H9 (cell line): ENCODE measurements around the gene CEP63. TPM values are rescaled to one million over a fixed set of nuclear protein-coding genes. Genes with fewer than 3 reads are reported as not detected.

Experiments used
- DNase-seq: peaks from one replicate; pipeline ENCODE4 v3.0.0-alpha.2; 2017
- H2AFZ ChIP-seq: one replicate; pipeline ENCODE4 v1.6.1; 2013; ENCODE audit warnings: mild to moderate bottlenecking, low read length, control low read depth, moderate library complexity
- H2AK5ac ChIP-seq: 2 replicates; pipeline ENCODE4 v1.6.1; 2013; ENCODE audit warnings: low read length, control low read depth, mixed read lengths; ENCODE audit not compliant: insufficient read length
- H2BK120ac ChIP-seq: one replicate; pipeline ENCODE4 v1.6.1; 2013; ENCODE audit warnings: low read depth, mild to moderate bottlenecking, low read length, control low read depth, inconsistent platforms; ENCODE audit not compliant: poor library complexity, severe bottlenecking
- H2BK12ac ChIP-seq: 2 replicates; pipeline ENCODE4 v1.6.1; 2013; ENCODE audit warnings: low read length, control low read depth, mixed read lengths, low read depth; ENCODE audit not compliant: insufficient read length
- H2BK15ac ChIP-seq: 2 replicates; pipeline ENCODE4 v1.6.1; 2013; ENCODE audit warnings: low read depth, low read length, control low read depth
- H2BK20ac ChIP-seq: one replicate; pipeline ENCODE4 v1.6.1; 2013; ENCODE audit warnings: low read depth, mild to moderate bottlenecking, low read length, control low read depth, inconsistent platforms; ENCODE audit not compliant: poor library complexity, severe bottlenecking
- H2BK5ac ChIP-seq: 2 replicates; pipeline ENCODE4 v1.6.1; 2013; ENCODE audit warnings: low read length, control low read depth, mixed read lengths; ENCODE audit not compliant: insufficient read length
- H3K14ac ChIP-seq: 2 replicates; pipeline ENCODE4 v1.6.1; 2013; ENCODE audit warnings: low read length, control low read depth; ENCODE audit not compliant: insufficient read depth
- H3K18ac ChIP-seq: 2 replicates; pipeline ENCODE4 v1.6.1; 2013; ENCODE audit warnings: low read depth, mild to moderate bottlenecking, mixed read lengths, low read length, control low read depth; ENCODE audit not compliant: insufficient read length
- H3K23ac ChIP-seq: 2 replicates; pipeline ENCODE4 v1.6.1; 2013; ENCODE audit warnings: low read length, control low read depth, mixed read lengths, low read depth; ENCODE audit not compliant: insufficient read length
- H3K23me2 ChIP-seq: 2 replicates; pipeline ENCODE4 v1.6.1; 2013; ENCODE audit warnings: low read depth, mild to moderate bottlenecking, mixed read lengths, low read length, control low read depth; ENCODE audit not compliant: insufficient read length, poor library complexity, severe bottlenecking
- H3K27ac ChIP-seq: 2 replicates; pipeline ENCODE4 v1.5.1; 2013; ENCODE audit warnings: low read length, control low read depth, mixed read lengths, low read depth; ENCODE audit not compliant: insufficient read length
- H3K27me3 ChIP-seq: 2 replicates; pipeline ENCODE4 v1.6.1; 2013; ENCODE audit warnings: low read length, control low read depth, inconsistent platforms; ENCODE audit not compliant: insufficient read depth
- H3K4ac ChIP-seq: 2 replicates; pipeline ENCODE4 v1.6.1; 2013; ENCODE audit warnings: low read depth, mild to moderate bottlenecking, control low read depth, inconsistent platforms, low read length, moderate library complexity
- H3K4me1 ChIP-seq: 2 replicates; pipeline ENCODE4 v1.6.1; 2013; ENCODE audit warnings: low read length, control low read depth, inconsistent platforms; ENCODE audit not compliant: insufficient read depth
- H3K4me2 ChIP-seq: 2 replicates; pipeline ENCODE4 v1.6.1; 2013; ENCODE audit warnings: low read length, control low read depth, mixed read lengths; ENCODE audit not compliant: insufficient read length, insufficient read depth
- H3K56ac ChIP-seq: 2 replicates; pipeline ENCODE4 v1.6.1; 2013; ENCODE audit warnings: low read depth, mild to moderate bottlenecking, mixed read lengths, low read length, control low read depth; ENCODE audit not compliant: insufficient read length
- H3K79me1 ChIP-seq: 2 replicates; pipeline ENCODE4 v1.6.1; 2013; ENCODE audit warnings: low read depth, mild to moderate bottlenecking, moderate library complexity, low read length, control low read depth, inconsistent platforms; ENCODE audit not compliant: insufficient read depth, poor library complexity, severe bottlenecking
- H3K79me2 ChIP-seq: 2 replicates; pipeline ENCODE4 v1.6.1; 2013; ENCODE audit warnings: low read length, control low read depth, inconsistent platforms; ENCODE audit not compliant: insufficient read depth
- H3K9ac ChIP-seq: 2 replicates; pipeline ENCODE4 v1.6.1; 2013; ENCODE audit warnings: low read length, control low read depth, mixed read lengths; ENCODE audit not compliant: insufficient read length; ENCODE audit errors: extremely low read depth
- H3K9me3 ChIP-seq: one replicate; pipeline ENCODE4 v1.6.1; 2013; ENCODE audit warnings: low read depth, low read length, inconsistent platforms; ENCODE audit not compliant: control insufficient read depth
- H3T11ph ChIP-seq: one replicate; pipeline ENCODE4 v1.6.1; 2013; ENCODE audit warnings: mild to moderate bottlenecking, low read length, control low read depth, inconsistent platforms
- H4K20me1 ChIP-seq: one replicate; pipeline ENCODE4 v1.6.1; 2013; ENCODE audit not compliant: control insufficient read depth, insufficient read length, insufficient read depth
- H4K5ac ChIP-seq: 2 replicates; pipeline ENCODE4 v1.6.1; 2013; ENCODE audit warnings: low read depth, mild to moderate bottlenecking, mixed read lengths, low read length, control low read depth; ENCODE audit not compliant: insufficient read length
- H4K8ac ChIP-seq: replicated peaks from 2 replicates; pipeline ENCODE4 v1.6.1; 2013; ENCODE audit warnings: low read length, control low read depth, mixed read lengths, low read depth; ENCODE audit not compliant: insufficient read length
- H4K91ac ChIP-seq: 2 replicates; pipeline ENCODE4 v1.6.1; 2013; ENCODE audit warnings: low read depth, mild to moderate bottlenecking, moderate library complexity, mixed read lengths, low read length, control low read depth; ENCODE audit not compliant: insufficient read length
- H3K27ac Mint-ChIP-seq, 3 experiments: 2 replicates in 2 of 3; 3 replicates in 1 of 3; pipeline ENCODE4 v1.8.0; 2020 to 2021; ENCODE audit warnings: mixed read lengths in 3 of 3, mild to moderate bottlenecking in 1 of 3, moderate library complexity in 1 of 3
- H3K27me3 Mint-ChIP-seq: 2 replicates; pipeline ENCODE4 v1.8.0; 2021; ENCODE audit warnings: low read depth, mild to moderate bottlenecking, moderate library complexity, mixed read lengths
- H3K36me3 Mint-ChIP-seq, 3 experiments: 2 replicates in 2 of 3; 3 replicates in 1 of 3; pipeline ENCODE4 v1.8.0; 2020 to 2021; ENCODE audit warnings: low read depth in 3 of 3, mixed read lengths in 3 of 3; ENCODE audit not compliant: insufficient read depth in 1 of 3
- H3K4me1 Mint-ChIP-seq, 2 experiments: 2 replicates each; pipeline ENCODE4 v1.8.0; 2020; ENCODE audit warnings: mixed read lengths in 2 of 2
- H3K4me3 Mint-ChIP-seq, 2 experiments: 2 replicates in 1 of 2; 3 replicates in 1 of 2; pipeline ENCODE4 v1.8.0; 2020 to 2021; ENCODE audit warnings: mild to moderate bottlenecking in 2 of 2, mixed read lengths in 2 of 2, moderate library complexity in 1 of 2
- H3K9me3 Mint-ChIP-seq, 2 experiments: 2 replicates in 1 of 2; 3 replicates in 1 of 2; pipeline ENCODE4 v1.8.0; 2020; ENCODE audit warnings: mild to moderate bottlenecking in 2 of 2, mixed read lengths in 2 of 2, moderate library complexity in 1 of 2
- WGBS: extraction: QIAGEN DNeasy Blood & Tissue Kit; methylation state at CpG from one replicate; pipeline ENCODE4 v1.1.7; 2013; ENCODE audit warnings: missing lambda C conversion rate, low lambda C conversion rate, mixed read lengths; ENCODE audit not compliant: insufficient read length; ENCODE audit errors: extremely low coverage; 5-methylcytosine and 5-hydroxymethylcytosine counted together
- total RNA-seq: library from RNA; stranded (reverse); gene quantifications from 2 replicates; pipeline ENCODE4 v1.2.1, GENCODE V29; 2021
- TF ChIP-seq, protein P1 (sequence below): fragments of 200-600 bp; sonication (generic); conservative IDR thresholded peaks from 3 replicates; pipeline ENCODE4 v1.8.0; 2021; ENCODE audit warnings: antibody characterized with exemption, mild to moderate bottlenecking

CEP63 gene
- total RNA-seq, 1 experiment from 2014 or later: 16.2 TPM

DNA sequence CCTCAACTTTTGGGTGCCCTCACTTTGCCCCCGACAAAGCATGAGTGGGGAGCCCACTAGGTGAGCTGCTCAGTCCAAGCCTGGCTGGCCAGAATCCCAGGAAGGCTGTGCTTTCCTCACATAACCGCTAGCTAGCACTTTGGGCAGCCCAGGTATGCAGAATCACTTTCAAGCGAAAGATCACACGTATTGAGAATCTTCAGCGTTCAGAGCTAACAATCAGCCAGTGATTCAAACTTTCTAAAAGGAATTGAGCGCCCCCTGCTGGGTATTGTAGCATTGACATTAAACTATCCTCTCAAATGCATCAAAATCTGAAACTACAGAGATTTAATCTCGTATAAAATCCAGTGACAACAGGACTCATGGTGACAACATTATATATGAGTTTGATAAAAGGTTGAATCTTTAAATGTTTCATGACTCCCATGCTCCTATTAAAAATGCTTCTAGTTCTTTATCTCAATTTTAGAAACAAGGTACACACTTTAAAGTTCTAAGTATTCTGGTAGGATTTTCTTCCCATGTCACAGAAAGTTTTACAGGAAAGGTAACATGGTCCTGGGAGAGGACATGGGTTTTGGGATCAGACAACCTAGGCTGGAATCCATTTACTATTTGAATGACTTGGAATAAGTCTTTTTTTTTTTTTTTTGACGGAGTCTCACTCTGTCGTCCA, 11.8 kb upstream of the CEP63 start:
- Histone ChIP-seq H4K5ac (no peak overlapping the region), H3K79me2 (no peaks in the 10 kb centered on the region), H2BK120ac (no peak overlapping the region), H2BK12ac (peak overlapping the region; percentile 1), H3K4ac (no peak overlapping the region), H3K27me3 (no peaks in the 10 kb centered on the region), H3K9me3 (no peaks in the 10 kb centered on the region), H2BK15ac (no peak overlapping the region), H3K56ac (no peak overlapping the region), H3K14ac (no peak overlapping the region), H2AFZ (no peak overlapping the region), H4K91ac (no peak overlapping the region), H3K9ac (no peak overlapping the region), H3K27ac (no peak overlapping the region), H3T11ph (no peak overlapping the region), H3K79me1 (no peaks in the 10 kb centered on the region), H3K4me1 (no peaks in the 10 kb centered on the region), H4K8ac (no peak overlapping the region), H2BK20ac (no peak overlapping the region), H4K20me1 (no peaks in the 10 kb centered on the region), H3K23me2 (no peaks in the 10 kb centered on the region), H3K18ac (no peak overlapping the region), H3K23ac (no peak overlapping the region), H2BK5ac (no peak overlapping the region), H3K4me2 (no peak overlapping the region), H2AK5ac (no peak overlapping the region)
- no peaks in the 10 kb centered on the region for H3K27me3 Mint-ChIP-seq
- no CpG with 5 or more reads among the region's 9 CpGs for WGBS
- TF ChIP-seq, protein P1, sequence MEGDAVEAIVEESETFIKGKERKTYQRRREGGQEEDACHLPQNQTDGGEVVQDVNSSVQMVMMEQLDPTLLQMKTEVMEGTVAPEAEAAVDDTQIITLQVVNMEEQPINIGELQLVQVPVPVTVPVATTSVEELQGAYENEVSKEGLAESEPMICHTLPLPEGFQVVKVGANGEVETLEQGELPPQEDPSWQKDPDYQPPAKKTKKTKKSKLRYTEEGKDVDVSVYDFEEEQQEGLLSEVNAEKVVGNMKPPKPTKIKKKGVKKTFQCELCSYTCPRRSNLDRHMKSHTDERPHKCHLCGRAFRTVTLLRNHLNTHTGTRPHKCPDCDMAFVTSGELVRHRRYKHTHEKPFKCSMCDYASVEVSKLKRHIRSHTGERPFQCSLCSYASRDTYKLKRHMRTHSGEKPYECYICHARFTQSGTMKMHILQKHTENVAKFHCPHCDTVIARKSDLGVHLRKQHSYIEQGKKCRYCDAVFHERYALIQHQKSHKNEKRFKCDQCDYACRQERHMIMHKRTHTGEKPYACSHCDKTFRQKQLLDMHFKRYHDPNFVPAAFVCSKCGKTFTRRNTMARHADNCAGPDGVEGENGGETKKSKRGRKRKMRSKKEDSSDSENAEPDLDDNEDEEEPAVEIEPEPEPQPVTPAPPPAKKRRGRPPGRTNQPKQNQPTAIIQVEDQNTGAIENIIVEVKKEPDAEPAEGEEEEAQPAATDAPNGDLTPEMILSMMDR: peak; percentile 86
- no peak overlapping the region for H3K4me3 Mint-ChIP-seq
- H3K36me3 Mint-ChIP-seq: peaks cover 7 to 27% (median 22%) of the 10 kb centered on the region in 3 experiments; a peak in 5 of 7 replicates
- H3K27ac Mint-ChIP-seq: no peak overlapping the region
- DNase-seq: peak; percentile 64
- H3K4me1 Mint-ChIP-seq: 0 out of 4 replicates have a peak, but pooled peaks cover 0 to 2% of the 10 kb centered on the region in 2 experiments
- H3K9me3 Mint-ChIP-seq: no peaks in the 10 kb centered on the region
